Stimulated activated CD8-positive, alpha-beta memory T cell treated with anti-CD3 and anti-CD28 coated beads, Interleukin-7, amount 100 ng/mL, for 1 hour (primary cell): ENCODE results near the gene GRID2.
"Not testable (repeated sequence)": the region's sequence is repeated elsewhere in the genome, so short reads cannot be mapped to it uniquely, and the experiment has no call there.

Experiments
- DNase-seq, 2 donors: peaks; one replicate each; pipeline ENCODE4 v3.0.0-alpha.2; 2020; ENCODE audit warnings: low read depth in 2 of 2

The GRID2 gene

DNA sequence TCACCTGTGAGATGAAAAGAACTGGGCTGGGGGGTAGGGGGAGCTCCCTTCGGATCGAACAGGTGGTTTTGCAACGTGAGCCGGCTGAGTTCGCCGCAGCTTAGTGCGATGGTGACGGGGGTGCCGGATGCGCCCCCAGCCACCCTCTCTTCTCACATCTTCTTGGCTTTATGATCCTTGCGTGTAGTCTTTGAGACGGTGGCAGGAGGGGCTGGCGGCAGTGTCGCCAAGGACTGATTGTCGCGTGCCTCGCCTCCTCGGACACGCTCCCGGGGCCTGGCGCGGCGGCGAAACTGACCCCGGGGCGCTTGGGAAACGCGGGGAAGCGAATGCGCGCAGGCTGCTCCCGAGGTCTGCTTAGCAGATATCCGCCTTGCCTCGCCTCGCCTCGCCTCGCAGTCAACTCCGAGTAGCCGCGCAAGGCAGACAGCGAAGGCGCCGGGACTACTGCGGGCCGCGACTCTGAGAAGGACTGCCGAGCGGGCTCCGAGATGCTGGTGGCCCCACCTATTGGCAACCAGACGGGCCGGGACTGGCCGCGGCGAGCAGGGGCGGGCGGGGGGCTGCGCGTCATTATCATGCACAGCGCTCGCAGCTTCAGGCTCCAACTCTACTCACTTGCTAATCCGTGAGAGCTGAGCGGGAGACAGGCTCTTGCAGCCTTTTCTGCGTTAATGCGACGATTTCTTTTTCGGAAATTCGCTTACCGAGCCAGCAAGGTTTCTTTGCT, 1.5 kb downstream of the GRID2 start:
- no peak for DNase-seq

DNA sequence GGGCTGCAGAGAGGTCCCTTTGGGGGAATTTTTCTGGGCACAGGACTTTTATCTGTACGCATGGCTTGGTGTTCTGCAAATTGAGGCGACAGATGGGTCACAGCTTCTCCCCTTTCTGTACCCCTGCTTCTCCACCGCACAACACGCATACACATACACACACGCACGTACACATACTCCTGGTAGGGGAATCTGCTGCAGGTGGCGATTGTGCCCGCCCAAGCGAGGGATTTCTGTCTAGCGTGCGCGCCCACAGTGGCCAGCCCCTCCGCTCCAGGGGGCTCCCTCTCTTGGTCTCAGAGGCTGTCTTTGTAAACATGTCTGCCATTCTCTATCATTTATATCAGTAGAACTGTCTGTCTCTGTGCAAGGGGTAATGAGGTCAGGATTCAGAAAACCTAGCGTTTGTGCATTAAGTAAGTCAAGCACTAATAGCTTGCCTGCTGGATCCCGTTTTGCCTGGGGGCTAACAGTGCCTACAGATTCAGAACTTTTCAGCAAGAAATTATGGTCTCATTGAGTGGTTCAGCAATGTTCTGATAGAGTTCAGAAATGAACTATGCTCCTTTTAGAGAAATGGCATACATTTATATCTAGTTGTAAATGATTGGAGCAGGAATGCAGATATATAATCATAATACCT, 2.2 kb downstream of the GRID2 start:
- DNase-seq, result no peak

DNA sequence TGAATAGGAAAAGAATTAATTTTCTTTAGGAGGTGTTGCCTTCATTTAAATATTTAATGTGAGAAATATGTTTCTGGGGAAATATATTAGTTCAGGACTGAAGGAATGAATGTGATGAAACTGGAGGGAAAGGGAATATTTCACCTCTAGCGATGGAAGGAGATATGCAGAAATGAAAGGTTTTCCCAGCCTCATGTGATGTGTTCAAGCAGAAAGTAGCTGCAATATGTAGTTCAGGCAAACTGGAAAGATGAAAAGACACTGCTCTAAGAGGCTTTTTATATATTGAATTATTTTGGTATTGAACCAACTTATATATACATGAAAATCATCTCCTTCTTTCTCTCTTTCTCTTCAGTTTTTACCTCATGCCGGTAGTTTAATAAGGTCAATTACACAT, 3.4 kb downstream of the GRID2 start:
- no peak for DNase-seq

DNA sequence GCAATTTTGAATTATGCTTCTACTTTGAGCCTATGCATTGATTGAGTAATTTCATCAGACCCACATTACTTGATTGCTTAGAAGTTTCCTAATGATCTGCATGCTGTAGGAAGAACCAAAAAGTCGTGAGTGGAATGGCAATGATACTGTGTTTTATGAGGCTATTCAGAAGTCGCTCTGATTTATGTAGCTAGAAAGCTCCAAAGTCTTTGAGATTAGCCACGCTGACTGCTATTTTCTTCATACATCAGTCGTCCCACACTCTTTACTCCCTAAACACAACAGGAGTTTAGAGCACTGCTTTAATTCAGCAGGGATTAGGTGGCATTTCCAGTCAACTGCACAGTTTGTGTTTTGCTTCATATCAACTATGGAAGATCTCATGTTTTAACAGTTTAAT, 4.1 kb downstream of the GRID2 start:
- no peak for DNase-seq

DNA sequence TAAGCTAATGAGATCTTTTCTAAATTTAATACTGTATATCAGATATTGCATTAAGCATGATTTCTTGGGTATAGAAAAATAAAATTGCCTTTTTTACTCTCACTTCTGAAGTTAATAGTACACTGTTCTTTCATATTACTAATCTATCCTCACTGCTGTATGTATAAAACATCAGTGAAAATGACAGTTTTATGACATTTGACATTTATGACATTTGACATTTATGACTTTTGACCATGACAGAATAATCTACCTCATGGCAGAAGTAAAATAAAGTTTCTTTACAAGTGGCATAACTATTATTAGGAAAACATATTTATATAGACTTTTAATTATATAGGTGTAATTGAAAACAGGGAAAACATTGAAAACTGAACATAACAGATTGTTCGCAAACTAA, 13.3 kb downstream of the GRID2 start:
- DNase-seq, result no peak

DNA sequence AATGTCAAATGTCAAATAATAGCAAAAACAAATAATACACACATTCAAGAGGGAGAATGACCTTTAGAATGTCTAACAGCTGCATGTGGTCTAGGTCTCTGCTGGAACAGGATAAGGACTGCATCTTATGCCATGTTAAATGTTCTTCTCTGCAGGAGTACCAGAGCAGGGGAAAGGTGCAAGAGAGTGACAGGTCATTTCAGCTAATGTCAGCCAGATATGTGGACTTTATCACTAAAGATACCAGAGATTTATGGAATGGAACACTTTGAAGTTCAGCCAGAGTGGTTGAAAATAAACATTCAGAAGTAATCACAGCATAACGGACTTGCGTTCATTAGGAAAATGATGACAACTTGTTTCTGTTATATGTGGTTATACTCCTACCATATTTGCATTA, 24.3 kb downstream of the GRID2 start:
- no peak for DNase-seq

DNA sequence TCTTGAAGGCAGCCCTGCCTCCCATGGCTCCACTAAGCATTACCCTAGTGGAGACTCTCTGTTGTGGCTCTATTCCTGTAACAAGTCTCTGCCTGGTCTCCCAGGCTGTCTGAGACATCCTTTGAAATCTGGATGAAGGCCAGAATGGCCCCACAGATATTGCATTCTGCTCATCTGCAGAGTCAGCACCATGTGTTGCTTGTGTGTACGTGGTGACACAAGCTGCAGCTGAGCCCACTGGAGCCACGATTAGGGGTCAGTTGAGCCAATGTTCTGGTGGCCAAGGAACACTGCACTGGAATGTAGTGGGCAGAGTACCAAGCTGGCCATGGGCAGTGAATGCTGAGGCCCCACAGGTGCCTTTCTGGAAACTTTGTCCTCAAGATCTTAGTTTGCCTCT, 29.2 kb downstream of the GRID2 start:
- DNase-seq, result no peak

DNA sequence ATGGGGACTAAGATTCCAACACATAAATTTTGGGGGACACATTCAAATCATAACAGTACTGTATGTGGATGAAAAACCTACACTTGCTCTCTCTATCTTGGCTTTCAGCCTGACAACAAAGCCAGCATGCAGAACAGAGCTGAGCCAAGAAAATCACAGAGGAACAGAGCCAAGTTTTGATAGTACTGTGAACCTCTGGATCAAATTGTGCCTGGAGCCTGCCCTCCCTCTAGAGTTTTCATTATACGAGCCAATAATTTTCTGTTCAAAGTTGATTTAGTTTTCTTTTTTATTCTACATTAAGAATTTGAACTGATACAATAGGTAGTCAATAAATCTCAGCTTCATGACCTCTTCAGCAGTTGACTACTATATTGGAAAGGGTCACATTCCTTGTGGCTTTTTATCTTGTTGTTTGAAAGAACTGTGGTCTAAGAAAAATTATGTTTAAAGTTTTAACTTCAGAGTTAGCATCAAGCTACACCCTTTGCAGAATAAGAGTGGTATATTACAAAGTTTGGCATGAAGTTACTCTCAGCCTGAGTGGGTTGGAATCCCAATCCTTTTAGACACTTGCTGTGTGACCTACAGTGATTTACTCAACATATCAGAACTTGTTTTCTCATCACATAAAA, 31.1 kb downstream of the GRID2 start:
- no peak for DNase-seq

DNA sequence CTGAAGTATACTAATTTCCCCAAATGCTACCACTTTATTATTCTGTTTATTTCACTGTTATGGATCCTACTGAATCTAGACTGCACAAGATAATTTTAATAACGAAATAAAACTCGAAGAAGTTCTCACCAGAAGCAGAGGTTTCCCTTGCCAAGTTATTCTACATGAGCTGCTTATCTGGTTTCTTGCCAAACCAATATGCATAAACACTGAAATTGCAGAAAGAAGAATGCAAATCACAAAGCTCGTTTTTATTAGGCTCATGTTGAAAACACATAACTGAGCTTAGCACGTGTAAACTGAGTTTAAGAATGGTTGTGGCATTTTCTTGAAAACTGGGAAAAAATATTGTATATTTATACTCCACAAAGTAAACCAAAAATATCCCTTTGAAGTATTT, 35.9 kb downstream of the GRID2 start:
- DNase-seq, result no peak

DNA sequence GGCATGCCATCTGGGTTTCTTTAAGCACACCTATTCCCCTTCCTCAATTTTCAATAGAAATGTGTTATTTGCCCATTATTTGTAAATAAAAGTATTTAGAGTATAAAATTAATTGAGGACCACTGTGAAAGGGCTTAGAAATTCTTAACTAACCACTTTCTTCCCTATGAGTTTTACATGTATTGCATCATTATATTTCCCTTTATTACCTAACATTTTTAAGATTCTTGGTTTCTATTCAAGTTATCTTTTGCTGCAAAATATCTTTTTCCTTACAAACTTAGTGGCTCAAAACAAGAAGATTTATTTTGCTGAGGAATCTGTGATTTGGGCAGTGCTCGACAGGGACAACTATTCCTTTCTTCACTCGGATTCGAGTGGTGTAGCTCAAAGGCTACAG, 40.5 kb downstream of the GRID2 start:
- no peak for DNase-seq

DNA sequence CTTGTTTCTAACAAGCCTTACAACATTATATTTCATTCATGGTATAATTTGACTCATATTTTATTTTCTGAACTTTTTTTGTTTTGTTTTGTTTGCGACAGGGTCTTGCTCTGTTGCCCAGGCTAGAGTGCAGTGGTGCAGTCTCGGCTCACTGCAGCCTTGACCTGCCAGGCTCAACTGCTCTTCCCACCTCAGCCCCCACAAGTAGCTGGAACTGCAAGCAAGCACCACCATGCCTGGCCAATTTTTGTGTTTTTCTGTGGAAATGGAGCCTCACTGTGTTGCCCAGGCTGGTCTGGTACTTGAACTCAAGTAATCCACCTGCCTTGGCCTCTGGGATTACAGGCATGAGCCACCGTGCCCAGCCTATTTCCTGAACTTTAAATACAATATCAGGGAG, 42.5 kb downstream of the GRID2 start:
- no peak for DNase-seq

DNA sequence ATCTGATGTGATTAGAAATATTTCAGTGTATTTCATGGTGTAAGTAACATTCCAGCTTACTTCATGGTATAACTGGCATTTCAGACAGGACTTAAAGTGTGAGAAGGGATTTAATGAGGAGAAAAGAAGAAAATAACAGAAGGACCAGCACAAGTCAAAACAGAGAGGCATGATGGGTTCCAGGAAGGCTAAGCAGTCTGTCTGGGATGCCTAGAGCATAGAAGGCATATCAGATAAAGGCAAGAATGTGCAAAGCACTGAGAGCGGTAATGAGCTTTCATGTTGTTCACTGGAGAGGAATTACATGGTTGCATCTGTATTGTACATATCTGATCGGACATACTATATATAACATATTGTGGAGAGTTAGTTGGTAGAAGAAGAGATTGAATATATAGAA, 54.2 kb downstream of the GRID2 start:
- no peak for DNase-seq

DNA sequence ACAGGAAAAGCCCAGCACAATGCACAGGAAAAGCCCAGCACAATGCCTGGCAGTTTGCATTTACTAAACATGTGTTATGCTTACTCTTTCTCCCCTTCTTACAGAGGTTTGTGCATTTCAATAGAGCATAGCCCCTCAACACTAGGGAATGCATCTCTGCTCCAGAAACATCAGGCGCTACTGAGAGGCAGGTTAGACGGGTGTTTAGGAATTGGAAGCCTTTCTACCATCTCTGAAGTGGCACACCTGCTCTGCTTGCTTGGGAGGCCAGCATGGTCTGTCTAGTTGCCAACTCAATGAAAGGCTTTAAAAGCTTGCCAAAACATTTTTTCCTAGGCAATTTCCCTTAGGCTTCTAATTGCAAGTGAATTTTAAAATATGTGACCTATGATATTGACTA, 55.7 kb downstream of the GRID2 start:
- no peak for DNase-seq

DNA sequence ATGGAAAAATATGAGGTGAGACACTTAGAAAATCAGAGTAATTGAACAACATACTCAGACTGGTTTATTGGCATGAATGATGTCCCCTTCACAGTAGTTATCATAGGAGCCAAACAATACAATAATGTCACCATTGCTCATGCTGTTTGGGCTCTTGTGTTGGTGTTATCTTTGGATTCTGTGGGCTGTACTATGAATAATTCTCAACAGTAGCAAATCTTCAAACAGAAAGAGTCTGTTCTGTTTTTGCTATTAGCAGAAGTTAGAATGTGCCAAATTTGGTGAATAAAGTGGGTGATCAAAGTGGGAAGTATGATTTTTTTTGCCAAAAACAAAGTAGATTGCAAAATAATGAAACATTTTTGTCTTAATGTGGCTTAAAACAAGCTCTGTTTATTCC, 58.3 kb downstream of the GRID2 start:
- DNase-seq, result no peak

DNA sequence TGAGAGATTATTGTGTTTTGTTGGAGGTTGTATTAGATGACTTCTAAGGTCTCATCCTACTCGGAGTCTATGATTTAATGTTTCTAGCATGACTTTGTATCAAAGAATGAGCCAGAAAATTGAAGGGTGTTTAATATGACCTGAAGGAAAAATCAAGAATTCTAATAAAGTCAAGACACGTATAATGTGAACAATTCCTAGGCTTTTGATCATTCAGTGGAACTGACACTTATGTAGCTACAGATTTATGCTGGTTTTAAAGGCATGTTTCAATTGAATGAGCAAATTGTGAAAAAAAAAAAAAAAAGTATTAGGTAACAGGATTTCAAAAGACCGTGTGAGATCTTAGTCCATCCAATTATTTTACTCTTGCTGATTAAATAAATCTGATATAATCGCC, 64.9 kb downstream of the GRID2 start:
- DNase-seq, result no peak

DNA sequence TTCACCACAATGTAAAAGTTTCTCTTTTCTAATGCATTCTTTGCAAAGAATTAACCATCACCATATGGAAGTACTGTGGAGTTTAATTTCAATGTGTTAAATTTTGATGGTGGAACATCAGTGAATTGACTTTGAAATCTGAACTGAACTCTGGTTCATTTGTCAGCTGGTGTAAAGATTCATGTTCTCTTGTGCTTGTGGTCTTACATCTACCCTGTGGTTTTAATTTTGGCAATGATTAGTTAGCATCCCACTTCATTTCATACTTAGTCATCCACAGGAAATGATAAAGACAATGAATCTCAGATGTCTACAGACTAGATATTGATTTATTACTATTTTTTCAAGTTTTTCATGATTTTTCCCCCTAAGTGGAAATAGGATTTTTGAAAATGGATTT, 77.8 kb downstream of the GRID2 start:
- no peak for DNase-seq

DNA sequence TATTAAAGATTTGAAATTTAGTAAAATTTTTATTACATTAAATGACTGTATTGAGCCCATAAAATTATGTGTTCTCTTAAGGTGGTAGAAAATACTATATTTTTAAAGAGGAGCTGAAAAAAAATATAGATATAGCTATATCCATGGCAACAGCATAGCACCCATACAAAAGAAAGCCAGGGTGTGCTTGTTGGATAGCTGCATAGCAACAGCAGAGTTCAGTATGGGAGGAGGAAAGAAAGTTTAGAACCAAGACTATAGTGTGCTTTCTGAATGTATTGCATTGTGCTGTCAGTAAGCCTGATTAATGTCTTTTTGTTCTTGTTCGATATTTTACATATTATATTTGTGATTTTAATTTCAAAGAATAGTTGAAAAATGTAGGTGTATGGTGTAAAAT, 78.4 kb downstream of the GRID2 start:
- no peak for DNase-seq

DNA sequence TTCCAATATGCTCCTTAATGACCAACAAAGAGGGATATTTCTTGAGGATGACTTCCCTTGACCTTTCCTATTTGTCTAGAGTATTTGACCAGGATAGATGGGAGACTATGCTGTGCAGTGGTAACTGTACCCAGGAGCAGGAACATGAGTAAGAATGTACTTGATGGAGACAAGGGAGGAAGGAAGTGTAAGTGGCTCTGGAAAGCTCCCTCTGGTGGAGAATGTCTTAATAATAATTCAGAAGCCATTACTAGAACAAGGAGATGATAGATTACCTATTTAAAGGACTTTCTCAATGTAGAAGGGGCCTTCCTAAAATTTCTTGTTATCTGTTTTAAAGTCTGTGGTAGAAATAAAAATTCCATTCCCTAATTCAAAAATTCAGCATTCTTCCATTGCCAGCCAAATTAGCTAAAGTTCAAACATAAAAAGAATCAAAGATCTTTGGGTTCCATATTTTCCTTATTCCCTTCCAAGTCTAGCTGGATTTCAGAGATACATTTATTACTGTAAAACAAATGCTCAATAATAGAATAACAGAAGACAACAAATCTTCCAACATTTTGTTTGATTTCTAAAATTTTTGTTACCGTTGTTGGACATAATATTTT, 83.8 kb downstream of the GRID2 start:
- no peak for DNase-seq

DNA sequence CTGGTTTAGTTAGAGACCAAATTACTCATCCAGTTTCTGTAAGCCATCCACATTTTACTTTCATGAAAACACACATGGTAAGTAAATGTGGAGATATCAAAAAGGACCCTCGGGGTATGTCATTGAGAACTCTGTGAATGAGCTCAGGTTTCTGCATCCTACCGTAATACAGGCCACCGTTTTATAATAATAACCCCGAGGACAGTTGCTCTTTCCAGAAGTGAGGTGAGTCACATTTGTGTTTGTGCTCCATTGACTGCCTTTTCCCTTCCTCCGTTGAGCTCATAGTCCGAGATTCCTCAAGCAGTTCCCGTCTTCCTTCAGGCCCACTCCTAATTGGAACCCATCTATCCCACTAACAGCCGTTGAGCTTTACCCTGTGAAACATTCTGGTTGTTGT, 95.3 kb downstream of the GRID2 start:
- DNase-seq, result no peak

DNA sequence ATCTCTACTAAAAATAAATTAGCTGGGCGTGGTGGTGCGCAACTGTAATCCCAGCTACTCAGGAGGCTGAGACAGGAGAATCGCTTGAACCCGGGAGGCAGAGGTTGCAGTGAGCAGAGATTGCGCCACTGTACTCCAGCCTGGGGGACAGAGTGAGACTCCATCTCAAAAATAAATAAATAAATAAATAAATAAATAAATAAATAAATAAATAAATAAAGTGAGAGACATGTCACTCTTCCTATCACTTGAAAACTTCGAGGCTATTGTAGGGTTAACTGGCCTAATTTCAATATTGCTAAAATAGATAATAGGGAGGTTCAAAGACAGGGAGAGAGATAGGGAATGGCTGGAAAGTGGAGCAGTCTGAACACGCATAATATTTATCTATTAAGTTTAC, 99.8 kb downstream of the GRID2 start:
- DNase-seq, result not testable (repeated sequence)

DNA sequence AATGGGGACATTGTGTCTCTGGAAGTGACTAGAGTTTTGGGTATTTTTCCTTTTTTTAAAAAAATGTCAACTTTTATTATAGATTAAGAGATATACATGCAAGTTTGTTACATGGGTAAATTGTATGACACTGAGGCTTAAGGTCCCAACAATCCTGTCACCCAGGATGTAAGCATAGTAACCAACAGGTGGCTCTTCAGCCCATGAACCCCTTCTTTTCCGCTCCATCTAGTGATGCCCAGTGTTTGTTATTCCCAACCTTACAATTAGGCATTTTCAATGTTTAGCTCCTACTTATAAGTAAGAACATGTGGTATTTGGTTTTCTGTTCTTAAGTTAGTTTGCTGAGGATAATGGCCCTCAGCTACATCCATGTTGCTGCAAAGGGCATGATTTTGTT, 102.7 kb downstream of the GRID2 start:
- no peak for DNase-seq

DNA sequence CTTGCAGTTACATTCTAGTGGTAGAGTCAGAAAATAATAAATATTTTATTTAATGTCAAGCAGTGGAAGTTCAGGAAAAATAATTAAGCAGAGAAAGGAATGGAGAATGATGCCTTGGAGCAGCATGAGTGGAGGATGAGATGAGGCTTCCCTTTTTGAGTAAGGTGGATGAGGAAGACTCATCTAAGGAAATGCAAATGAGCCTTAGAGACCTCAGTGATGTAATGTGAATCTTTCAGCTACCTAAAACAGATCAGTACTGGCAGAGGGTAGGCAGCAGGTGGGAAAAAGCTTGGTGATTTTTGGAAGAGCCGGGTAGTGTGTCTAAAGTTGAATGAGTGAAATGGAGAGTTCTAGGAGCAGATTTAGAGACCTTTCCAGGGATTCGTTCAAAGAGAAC, 118.2 kb downstream of the GRID2 start:
- no peak for DNase-seq

DNA sequence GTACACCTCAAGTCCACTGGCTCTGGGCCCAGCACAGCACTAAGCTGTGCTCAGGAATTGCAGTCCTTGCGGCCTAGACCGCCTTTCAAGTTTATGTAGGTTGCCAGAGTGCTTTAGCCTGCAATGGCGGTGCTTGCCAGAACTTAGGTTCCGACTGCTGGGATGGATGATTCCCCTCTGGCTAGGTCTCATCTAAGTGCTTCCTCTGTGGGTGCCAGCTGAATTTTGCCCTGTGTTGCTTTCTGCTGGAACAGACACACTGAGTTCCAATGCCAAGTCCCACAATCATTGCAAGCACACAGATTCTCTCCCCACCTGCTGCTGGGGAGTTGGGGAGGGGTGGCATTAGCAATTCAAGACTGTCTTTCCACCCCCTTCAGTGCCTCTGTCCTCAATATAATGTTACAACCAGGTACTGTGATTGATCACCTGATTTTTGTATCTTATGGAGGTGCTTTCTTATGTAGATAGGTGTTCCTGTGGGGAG, 129.5 kb downstream of the GRID2 start:
- DNase-seq, result no peak
